GM18511 (cell line): ENCODE results near the gene TEX29.

ENCODE experiments used
- ATAC-seq: cut with Tn5 transposase; IDR thresholded peaks from one replicate; pipeline ENCODE4 v1.9.1; 2021; ENCODE audit warnings: mild to moderate bottlenecking, moderate library complexity; ENCODE audit not compliant: unreplicated experiment

Gene TEX29

DNA sequence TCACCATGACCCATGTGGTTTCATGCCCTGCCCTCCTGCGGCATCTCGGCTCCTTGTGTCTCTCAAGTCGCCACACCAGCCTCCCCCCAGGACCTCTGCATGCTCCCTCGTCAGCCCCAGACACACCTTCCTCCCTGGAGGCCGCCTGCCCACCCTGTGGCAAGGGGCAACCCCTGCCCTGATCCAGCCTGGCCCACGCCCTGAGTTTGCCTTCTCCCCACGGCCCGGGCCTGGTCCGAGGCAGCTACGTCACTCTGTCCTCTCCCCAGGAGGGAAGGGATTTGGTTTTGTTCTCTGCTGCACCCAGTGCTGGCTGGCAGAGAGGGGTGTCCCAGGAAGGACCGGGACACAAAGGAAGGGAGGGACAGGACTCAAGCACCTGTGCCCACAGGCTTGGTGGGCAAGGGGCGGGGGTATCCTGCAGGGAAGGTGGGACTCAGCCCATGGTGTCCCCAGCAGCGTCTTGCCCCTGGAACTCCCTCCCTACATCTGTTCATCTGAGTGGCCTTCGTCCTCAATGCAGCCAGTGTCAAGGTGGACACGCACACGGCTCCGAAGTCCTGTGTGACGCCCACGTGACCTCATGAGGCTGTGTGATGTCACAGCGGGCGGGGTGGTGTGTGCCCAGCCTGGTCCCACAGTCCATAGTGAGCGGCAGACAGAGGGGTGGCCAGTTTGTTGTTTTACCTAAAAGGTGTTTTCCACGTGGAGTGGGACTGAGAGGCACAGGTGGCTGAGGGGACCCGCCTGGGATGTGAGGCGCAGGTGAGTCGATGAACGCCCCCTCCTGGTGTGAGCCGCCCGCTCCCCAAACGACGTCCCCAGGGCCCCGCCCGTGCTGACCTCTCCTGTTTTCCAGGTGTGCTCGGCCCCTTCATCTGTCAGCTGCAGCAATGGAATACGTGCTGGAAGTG is at the start of gene TEX29:
TEX29 (plus strand) TSS at position 645 of the 914 bp plus-strand sequence; CDS start at position 894, 249 bp downstream.
- ATAC-seq, result no peak

DNA sequence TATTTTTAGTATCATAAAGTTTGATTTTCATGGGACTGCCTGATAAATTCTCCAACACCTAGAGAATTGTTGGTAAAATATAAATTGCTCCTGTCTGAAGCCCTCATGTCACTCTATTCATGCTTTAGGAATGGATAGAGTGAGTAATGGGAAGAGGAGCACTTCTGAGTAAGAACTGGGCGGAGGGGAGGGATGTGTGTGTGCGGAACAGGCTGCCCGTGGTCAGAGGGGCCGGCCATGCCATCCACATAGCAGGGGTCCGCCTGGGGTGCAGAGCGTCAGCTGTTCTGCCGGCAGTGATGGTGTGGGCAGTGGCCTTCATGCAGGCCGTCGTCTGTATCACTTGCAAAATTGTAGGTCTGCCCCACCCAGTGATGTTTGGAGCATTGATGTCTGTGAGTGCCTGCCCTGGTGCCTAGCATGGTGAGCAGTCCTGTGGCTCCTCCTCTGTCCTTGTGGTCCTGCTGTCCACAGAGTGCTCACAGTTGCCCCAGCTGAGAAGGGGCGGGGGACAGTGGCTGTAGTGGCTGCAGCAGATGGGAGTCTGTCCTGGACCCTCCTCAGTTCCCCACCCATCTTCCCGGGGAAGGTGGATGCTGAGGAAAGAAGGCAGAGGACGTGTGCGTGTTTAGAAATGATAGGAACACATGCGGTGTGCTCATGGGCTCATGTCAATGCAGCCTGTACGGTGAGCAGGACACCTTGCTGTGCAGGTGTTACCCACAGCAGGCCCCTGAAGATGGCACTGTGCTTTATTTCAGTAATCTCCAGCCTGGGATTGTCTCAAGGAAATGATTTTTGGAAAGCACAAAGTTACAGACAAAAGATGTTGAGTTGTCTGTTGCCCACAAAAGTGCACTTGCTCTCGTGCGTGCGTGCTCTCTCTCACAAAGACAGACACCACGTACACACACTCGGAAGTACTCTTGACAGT is 49.4 kb upstream of the TEX29 start:
- no peak for ATAC-seq

DNA sequence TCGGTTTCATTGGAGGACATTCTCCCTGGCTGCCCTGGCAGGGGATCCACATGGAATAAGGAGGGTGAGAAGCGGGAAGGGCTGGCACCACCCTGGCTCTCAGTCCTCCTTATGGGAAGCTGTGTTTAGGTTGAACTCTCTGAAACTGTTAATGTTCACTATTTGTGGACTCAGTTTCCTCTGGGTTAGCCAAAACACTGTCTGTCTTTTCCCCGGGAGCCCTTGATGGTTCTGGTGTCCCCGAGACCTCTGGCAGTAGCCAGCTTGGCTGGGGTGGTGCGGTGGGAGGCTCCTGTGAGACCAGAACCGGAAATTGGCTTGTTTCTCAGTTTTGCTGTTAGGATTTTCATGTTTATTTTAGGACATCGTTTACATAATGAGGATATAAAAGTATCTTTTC is 48.3 kb upstream of the TEX29 start:
- ATAC-seq, result no peak

DNA sequence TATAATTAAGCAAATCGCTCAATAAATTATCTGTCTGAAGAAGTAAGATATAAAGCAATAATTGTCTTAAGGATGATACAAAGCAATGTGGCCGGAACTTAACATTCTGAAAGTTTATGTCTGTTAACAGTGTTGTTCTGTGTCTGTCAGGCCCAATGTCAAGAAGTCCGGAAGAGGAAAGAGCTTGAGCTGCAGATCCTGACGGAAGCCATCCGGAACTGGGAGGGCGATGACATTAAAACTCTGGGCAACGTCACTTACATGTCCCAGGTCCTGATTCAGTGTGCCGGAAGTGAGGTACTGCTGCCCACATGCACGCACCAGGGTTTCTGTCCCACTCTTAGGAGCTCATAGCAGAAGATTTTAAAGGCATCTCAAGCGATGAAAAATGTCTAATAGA is 45.1 kb upstream of the TEX29 start:
- ATAC-seq, result no peak

DNA sequence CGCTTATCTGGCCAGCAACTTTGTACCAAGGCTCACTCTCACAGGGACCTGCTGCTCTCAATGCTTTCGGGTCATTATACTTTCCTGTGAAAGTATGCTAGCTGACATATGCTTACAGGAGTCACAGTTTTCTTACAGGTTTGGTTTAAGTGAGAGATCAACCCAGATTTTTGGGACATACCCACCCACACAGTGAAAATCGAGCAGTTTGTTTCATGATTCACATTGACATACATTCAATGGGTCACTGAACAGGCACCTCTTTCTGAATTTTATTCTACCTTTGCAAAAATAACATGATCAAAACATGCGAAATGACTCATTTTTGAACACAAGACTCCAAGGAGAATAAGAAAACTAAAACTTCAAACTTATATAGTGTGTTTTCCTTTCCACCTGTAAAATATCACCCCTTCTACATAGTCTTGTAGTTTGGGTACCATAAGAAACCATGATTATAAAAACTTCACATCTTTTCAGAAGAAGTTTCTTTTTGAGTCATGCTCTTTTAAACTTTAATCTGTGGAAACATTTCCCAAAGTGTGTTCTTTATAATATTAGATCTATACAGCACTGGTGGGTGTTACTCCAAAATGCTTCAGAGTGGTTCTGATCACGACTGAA is 44.3 kb upstream of the TEX29 start:
- peak; percentile 42 for ATAC-seq

DNA sequence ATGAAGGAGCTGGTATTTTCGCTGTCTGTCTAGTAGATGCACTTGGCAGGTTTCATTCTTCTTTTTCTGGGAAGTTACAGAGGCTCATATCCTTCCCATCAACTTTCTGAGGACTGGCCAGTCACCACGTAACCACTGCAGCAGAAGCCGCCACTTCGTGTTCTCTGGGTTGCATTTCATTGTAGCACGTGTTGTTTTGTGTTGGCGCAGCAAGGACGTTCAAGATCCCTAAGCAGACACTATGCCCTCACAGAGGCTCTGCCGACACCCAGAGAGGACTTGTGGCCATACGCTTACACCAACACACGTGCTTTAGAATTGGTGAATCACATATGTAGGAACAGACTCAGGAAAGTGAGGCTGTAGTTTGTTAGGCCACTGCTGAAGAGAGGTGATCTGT is 42.2 kb upstream of the TEX29 start:
- ATAC-seq, result no peak

DNA sequence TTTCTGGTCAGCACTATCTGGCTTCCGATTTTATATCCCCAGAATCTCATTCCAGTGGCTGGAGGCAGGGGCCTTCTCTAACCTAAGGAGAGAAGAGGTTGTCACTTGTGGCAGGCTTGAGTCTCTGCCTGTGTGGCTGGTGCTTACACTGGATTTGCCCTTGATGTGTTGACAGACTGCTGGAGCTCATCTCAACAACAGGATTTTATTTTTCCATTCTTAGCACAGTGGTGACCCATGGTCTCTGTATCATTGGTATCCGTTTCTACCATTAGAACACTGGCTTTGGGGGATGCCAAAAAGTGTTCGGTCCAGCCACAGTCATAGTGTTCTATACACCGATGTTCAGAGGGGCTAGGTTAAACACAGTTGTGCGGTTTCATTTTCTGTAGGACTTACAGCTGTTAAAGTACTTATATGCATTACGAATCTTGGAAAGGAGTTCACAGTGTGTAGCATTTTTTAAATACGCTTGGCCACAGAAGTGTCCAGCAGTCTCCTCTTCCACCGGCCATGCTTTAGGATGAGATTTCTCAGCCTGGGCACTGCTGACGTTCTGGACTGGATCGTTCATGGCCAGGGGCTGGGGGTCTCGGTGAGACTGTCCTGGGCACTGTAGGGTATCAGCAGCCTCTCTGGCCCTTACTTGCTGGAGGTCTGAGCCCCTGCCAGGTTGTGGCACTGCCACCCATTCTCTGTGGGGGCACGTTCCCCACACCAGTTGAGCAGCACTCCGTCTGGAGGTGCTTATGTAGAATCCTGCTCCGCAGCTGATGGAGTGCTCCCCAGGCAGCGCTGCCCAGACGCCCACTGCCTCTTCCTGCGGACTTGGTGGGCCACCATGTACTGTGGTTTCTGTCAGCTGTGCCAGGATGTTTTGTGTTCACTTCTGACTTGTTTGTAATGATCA is 41.4 kb upstream of the TEX29 start:
- no peak for ATAC-seq

DNA sequence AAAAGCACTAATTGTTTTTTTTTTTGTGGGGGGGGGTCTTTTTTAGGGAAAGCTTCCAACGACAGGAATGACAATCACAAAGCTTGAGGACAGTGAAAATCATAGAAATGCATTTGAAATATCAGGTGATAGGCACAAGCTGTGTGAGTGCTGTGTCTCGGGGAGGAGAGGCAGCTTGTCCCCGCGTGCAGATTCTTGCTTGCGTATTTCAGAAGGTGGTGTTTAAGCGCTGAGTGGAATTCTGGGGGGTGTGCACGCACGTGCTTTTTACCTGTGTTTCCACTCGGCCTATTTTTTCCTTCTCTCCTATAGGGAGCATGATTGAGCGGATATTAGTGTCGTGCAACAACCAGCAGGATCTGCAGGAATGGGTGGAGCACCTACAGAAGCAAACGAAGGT is 40.2 kb upstream of the TEX29 start:
- ATAC-seq, result no peak

DNA sequence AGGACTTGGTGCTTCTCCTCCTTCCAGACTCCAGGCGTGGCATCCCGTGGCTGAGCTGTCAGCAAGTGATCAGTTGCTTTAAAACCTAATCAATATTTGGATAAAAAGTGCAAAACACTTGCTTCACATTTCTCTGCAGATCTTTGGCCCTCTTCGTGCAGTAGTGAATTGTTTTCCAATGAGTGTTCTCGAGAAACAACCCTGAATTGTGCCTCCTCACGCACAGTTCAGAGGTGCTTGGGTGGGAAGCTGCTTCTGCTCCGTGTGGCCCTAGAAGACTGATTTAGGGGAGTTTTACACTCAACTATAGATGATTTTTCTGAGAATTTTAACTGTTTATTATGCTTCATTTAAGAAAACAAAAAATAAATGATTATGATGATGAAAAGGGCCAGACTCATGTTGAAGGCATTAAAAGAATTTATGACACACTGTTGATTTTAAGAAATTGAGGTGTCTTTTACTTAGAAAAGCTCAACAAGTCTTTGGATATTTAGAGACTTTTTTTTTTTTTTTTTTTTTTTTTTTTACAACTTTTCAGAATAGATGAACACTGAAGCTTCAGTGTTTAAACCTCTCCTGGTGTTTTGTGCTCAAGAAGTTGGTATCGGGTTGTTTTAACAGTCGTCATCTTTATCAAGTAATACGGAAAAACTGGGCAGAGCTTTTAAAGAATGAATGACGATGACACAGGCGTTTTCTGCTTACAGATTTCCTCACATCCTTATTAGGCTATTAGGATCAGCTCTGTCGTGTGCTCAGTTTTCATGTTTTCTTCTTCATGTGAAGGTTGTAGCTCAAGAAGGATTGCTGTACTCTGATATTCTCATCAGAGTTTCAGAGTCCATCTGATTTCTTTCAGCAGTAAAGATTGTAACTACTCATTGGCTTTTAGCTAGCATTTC is 39.5 kb upstream of the TEX29 start:
- no peak for ATAC-seq

DNA sequence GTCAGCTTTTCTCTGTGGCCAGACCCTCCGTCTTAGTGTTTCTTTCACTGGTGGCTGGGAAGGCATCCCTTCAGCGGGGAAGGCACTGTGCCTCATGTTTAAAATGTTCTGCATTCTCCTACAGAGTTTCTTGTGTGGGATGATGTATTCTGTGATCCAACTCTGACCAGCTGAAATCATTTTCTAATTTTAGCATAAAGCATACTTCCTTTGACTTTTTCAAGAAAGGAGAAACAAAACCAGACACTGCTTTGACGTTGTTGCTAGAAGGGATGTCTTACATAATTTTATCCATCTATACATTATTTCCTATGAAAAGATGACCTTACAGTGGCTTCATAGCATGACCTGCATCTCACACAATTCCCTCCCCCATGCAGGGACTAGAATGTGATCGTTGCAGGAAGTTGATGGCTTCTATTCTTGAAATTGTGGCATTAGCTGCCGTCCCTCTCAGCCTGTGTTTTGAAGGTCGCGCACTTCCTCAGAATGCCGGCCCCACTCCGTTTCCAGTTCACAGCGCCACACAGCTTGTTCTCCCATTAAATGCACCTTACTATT is 38.6 kb upstream of the TEX29 start:
- ATAC-seq, result no peak

DNA sequence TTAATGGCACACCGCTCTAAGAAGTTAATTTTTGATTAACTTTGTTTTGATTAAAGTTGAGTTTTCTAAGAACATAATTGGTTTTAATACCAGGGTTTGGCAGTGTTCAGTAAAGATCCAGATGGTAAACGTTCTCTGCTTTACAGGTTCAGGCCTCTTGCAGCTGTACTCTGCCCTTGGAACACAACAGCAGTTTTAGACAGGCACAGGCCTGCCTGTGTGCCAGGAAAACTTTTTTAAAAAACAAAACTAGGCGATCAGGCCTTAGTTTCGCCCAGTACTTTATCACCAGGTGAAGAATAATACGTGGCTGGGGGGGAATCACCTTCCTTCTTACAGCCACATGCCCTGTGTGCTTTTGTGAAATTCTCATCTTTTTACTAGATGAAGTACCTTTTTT is 38.0 kb upstream of the TEX29 start:
- ATAC-seq, result no peak

DNA sequence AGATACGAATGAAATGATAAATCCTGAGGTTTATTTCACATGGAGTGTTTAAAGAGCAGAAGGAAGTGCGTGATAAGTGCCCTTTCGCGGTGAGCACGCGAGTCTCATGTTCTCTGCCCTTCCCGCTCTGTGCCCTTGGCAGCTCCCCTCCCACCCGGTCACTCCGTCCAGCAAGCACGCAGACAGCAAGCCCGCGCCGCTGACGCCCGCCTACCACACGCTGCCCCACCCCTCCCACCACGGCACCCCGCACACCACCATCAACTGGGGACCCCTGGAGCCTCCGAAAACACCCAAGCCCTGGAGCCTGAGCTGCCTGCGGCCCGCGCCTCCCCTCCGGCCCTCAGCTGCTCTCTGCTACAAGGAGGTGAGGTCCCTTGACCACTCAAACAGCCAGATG is 37.4 kb upstream of the TEX29 start:
- no peak for ATAC-seq

DNA sequence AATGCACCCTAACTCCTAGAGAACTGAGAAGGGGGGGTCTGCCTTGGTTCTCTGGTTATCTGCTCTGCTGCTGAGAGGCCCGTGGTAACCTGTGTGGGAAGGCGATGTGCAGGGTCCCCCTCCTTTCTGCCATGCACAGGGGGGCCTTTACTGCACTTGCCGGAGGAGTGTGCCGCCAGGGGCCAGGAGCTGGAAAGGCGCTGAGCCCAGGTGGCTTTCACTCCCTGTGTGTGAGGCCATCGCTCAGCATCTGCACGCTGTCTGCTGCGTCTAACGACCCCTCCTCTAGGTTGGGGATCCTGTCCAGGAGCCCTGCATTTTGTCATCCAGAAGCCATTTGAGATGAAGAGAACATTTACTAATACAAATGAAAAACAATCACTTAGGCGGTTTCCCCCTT is 37.0 kb upstream of the TEX29 start:
- no peak for ATAC-seq

DNA sequence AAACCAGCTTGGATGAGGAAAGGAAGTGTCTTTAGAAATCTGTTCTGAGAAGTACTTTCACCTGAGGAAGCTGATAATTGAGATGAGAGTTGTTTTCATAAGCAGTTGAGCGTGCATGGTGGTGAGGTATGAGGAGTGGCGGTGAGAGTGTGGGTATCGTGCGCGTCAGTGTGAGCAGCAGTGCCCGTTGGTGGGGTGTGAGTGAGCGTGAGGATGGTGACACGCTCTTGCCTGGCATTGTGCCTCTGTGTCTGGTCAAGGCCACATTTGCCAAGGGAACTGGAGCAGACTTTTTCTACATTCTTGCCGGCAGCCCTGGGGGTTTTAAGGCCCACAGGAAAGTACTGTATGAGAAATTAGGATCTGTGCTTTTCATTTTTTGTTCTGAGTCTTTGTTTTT is 36.5 kb upstream of the TEX29 start:
- ATAC-seq, result no peak

DNA sequence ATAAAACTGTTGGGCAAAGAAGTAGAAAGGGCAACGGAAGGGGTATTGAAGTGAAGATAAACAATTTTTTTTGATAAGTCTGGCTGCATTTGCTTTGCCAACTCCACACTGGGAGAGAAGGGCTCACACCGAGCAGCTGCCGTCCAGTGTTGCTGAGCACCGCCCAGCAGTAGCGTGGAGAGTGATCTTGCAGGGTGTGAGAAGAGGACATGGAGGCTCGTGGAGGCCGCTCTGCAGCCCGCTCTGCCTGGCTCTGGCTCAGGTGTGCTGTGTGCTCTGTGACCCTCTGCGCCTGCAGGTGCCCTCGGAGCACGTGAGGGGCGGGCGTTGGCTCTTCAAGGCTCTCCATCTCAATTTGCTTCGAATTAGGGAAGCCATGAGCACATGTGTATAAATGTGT is 35.9 kb upstream of the TEX29 start:
- ATAC-seq, result no peak

DNA sequence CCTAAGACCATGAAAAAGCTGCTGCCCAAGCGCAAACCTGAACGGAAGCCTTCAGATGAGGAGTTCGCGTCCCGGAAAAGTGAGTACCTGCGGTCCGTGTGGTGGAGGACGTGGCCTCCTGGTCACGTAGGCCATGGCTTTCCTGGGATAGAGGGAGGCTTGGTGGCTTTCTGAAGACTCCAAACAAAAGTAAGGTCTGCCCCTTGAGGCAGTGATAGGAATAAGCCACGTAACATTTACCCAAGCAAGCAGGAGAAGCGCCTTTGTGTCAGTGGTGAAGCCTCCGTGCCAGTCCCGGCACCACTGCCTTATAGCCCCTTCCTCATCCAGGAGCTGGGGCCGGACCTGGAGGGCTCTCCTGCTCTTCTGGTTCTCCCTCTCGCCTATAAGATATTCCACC is 34.3 kb upstream of the TEX29 start:
- no peak for ATAC-seq

DNA sequence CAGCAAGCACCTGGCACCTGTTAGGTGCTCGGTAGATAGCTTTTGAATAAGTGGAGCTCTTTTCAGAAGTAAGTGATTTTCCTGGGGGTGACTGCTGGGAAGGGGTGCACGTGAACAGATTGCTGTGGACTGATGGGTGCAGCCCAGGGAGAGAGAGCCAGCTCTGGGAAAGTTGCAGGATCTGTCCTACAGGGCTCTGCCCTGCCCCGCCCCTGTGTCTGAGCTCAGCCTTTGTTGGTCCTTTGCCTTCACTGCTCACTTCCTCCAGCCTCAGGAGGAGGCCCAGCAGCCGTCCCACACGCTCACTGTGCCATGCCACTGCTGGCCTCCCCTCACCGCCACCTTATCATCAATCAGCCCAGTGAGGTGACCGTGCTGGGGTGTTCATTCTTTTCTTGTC is 33.7 kb upstream of the TEX29 start:
- ATAC-seq, result no peak

DNA sequence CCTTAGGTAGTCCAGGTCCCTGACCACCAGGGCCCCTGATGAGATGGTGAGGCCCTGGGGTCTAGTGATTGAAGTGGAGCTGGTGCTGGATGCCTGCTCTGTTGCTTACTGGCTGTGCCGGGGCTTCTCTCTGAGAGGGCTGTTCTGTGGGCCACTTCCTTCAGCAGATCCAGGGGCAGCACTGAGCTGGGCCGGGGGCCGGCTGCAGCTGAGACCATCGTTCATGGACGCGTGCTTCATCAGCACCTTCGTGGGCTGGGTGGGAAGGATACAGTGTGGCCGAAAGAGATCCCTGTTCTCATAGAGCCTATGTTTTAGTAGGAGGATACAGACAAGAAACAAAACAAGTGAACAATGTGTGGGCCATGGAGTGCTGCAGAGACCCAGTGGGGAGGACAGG is 33.2 kb upstream of the TEX29 start:
- no peak for ATAC-seq

DNA sequence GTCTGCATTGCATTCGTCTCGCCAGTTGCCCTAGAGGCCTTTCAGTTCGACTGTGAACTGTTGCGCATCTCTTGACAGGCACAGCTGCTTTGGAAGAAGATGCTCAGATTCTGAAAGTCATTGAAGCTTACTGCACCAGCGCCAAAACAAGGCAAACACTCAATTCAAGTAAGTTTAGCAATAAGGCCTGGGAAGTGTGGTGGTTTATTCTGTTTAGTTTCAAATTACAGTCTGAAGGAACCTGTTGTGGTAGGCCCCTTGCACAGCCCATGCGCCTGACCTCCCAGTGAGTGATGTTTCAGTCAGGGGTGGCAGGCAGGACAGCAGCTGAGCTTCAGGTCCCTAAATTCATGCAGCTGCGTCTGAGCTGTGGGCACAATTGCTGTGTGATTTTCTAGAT is 32.2 kb upstream of the TEX29 start:
- ATAC-seq, result no peak
